ENCODE data around the gene SNX32.
"Not testable (repeated sequence)": the region's sequence is repeated elsewhere in the genome, so short reads cannot be mapped to it uniquely, and the experiment has no call there.

Gene SNX32

DNA sequence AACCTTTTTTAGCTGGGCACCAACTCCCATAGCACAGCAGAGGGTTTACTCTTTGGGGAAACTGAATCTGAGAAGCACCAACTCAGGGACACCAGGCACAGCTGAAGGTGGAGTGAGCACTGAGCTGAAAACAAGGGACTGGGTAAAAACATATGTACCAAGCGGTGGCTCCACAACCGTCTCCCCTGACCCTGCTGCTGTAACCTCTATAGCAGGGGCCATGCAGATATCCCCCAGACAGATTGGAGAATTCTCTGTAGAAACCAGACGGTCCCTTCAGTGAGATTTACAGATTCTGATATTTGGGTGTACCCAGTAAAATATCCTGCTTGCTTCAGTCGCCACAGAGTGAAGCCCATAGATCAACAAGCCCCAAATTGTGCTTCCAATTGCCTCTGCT lies 4.3 kb upstream of the SNX32 start:
- DNase-seq: no peak

GRCh38 chr11:65832231-65832630 lies 1.5 kb upstream of the SNX32 start:
- not testable (repeated sequence) for DNase-seq

GRCh38 chr11:65834202-65834601 lies 439 bp downstream of the SNX32 start:
- no peak for DNase-seq

GRCh38 chr11:65842144-65842543 lies 8.4 kb downstream of the SNX32 start:
- DNase-seq: no peak

- no peak for DNase-seq
Observed at GRCh38 chr11:65843811-65844210, 10.0 kb downstream of the SNX32 start.

- DNase-seq: no peak
Observed at GRCh38 chr11:65844231-65844872, 10.6 kb downstream of the SNX32 start.

DNA sequence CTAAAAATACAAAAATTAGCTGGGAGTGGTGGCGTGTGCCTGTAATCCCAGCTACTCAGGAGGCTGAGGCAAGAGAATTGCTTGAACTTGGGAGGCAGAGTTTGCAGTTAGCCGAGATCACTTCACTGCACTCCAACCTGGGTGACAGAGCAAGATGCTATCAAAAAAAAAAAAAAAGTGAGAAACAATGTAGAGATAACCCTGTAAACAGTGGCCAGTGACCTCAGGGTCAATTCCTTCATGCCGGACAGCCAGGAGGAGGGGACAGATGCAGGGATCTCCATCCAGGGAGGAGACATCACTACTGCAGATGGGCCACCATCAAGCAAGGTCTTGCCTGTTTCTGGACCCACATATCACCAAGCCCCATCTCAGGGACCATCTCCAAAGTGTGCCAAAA lies 14.0 kb downstream of the SNX32 start:
- DNase-seq: peak; percentile 32

DNA sequence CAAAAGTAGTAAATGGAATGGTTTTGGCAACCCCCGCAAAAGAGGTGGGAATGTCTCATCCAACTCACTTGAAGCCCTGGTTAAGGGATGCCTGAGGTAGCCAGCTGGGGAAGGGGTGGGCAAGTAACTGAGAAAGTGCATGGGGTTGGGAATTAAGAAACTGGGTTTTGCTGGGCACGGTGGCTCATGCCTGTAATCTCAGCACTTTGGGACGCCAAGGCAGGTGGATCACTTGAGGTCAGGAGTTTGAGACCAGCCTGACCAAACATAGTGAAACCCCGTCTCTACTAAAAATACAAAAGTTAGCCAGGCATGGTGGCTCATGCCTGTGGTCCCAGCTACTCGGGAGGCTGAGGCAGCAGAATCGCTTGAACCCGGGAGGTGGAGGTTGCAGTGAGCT lies 14.9 kb downstream of the SNX32 start:
- DNase-seq: not testable (repeated sequence)

DNA sequence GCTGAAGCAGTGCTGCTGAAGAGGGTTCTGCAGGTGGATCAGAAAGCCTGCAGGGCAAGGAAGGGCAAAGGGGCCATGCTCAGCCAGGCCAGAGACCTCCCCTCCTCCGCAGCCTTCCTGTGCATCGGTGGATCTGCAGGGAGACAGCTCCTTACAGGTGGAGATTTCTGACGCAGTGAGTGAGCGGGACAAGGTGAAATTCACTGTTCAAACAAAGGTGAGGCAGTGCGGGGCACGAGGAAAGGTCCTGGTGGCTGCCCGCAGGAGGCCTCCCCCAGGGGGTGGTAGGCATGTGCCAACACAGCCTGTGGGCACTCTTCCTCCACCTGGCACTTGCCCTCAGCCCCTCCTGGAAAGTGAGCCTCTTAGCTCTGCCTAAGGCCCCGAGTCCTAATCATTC lies 15.6 kb downstream of the SNX32 start:
- peak; percentile 73 for DNase-seq

DNA sequence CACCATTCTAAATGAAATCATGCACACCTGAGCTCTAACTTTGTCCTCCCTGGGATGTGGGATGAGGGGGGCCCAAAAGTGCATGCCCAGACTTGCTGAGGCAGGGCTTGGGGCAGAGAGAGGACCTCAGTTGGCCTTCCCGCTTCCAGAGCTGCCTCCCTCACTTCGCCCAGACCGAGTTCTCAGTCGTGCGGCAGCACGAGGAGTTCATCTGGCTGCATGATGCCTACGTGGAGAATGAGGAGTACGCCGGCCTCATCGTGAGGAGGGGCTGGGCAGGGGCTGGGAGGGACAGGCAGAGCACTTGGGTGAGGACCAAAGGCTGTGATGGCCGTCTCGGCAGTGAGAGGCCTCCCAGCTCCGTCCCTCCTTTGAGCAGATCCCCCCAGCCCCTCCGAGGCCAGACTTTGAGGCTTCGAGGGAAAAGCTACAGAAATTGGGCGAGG lies 16.0 kb downstream of the SNX32 start:
- DNase-seq: peak; percentile 70

DNA sequence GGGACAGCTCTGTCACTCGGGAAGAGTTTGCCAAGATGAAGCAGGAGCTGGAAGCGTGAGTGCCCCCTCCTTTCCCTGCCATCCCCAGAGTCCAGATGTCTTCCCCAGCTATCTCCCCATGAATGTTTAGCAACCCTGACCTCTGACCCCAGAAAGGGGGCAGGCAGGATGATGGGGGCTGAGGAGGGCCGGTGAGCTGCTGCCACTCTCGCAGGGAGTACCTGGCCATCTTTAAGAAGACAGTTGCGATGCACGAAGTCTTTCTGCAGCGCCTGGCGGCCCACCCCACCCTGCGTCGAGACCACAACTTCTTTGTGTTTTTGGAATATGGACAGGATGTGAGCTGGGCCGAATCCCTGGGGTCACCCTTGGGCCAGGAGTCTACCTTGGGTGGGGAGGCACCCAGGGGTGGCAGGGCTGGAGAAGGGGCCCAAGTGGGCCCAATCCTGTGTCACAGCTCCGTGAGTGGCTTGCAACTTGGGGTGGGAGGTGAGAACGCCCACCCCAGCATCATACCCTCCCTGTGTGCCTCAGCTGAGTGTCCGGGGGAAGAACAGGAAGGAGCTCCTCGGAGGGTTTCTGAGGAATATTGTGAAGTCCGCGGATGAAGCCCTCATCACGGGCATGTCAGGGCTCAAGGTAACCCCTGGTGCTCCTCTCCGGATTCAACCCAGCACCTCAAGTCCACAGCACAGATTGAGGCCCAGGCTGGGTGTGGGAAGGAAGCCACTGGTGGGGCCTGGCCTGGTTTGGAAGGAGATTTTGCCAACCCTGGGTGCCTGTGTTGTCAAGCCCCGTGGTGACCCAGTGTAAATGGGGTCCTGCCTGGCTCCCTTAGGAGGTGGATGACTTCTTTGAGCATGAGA lies 16.7 kb downstream of the SNX32 start:
- peak; percentile 56 for DNase-seq

DNA sequence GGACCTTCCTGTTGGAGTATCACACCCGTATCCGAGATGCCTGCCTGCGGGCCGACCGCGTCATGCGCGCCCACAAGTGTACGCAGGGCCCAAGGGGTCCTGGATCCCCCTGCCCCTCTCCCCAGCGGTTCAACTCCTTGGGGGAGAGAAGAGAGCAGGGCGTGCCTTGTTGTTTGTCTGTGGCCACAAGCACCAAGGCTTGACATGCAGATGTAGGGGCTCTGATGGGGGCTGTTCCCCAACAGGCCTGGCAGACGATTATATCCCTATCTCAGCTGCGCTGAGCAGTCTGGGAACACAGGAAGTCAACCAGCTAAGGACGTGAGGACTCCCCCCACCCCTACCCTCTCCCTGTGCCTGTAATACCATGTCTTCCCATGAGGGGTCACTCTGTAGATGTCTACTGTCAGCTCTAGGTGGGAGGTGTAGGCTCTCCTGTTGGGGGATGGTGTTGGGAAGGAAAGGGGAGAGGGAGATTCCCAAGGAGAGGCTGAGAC lies 17.4 kb downstream of the SNX32 start:
- DNase-seq: peak; percentile 86

GRCh38 chr11:65851811-65852507 lies 18.2 kb downstream of the SNX32 start:
- DNase-seq: peak; percentile 49

GRCh38 chr11:65852508-65853245 lies 18.9 kb downstream of the SNX32 start:
- peak; percentile 51 for DNase-seq

- DNase-seq: peak; percentile 43
Observed at GRCh38 chr11:65853246-65853979, 19.6 kb downstream of the SNX32 start.

DNA sequence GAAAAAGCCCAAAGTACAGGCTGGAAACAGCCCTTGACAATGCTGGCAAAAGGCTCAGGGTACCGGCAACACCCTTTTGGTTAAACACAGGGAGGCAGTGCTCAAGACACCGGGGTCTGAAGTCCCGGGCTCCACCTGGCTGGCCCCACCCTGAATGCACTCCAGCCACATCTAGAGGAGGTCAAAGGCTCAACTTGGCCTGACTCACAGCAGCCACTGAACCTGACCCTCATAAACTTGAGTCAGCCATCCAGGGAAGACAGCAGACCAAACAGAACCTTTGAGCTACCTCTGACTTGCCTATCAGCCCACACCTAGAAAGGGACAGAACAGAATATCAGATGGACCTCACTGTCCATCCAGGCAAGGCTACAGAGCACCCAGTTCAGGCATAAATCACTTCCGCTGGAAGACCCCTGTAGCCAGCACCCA lies 20.4 kb downstream of the SNX32 start:
- DNase-seq: peak; percentile 35

DNA sequence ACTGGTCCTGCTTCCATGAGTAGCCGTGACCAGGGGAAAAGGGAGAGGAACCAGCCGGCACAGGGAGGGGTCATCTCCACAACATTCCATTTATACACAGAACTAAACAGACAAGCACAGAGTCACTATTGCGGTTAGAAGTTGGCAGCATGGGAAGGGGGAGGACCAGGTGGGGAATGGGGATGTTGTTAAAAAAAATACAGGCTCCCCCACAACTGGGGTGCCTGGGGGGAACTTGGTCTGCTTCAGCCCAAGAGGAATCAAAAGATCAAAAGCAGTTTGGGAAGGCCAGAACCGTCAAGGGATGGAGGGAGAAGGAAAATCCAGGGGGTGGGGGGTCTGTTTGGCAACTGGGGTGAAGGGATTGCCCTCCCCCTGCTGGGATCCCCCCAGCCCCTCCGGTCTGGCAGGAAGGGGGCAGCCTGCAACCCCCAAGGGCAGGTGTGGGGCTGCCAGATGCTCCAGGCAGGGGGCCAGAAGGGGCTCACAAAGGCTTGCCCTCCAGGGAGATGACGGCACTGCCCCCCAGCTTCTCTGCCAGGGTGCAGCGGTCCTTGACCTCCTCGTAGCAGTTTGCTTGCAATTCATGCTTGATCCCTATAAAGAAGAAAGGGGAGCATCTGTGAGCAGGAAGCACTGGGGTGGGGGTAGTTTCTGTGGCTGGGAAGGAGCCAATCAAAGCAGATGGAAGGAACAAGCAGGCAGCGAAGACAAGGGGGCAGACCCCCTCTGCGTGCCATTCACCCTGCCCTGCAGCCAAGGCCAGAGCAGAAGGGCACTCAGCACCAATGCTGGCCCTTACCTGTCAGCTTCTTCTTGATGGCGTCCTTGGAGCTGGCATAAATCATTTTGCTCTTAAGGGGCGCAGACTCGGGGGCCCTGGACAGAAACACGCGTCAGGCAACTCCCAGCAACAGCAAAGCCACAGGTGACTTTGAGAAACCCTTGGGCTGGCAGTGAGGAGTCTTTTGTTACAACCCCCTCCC lies 21.4 kb downstream of the SNX32 start:
- DNase-seq: peak; percentile 18

DNA sequence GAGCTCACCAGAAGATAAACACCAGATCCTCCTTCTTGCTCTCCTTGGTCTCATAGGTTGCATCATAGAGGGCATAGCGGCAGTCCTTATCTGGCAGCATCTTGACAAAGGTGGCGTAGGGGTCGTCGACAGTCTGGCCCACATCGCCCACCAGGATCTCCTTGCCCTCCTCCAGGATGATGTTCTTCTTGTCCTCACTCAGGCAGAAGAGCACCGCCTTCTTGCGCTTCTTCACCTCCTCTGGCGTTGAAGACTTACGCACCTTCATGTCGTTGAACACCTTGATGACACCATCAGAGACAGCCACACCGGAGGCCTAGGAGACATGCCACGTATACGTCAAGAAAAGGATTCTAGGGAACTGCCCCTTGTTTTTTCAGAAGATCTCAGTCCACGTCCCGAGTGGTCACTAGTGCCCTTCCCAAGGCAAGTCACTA lies 22.2 kb downstream of the SNX32 start:
- no peak for DNase-seq

DNA sequence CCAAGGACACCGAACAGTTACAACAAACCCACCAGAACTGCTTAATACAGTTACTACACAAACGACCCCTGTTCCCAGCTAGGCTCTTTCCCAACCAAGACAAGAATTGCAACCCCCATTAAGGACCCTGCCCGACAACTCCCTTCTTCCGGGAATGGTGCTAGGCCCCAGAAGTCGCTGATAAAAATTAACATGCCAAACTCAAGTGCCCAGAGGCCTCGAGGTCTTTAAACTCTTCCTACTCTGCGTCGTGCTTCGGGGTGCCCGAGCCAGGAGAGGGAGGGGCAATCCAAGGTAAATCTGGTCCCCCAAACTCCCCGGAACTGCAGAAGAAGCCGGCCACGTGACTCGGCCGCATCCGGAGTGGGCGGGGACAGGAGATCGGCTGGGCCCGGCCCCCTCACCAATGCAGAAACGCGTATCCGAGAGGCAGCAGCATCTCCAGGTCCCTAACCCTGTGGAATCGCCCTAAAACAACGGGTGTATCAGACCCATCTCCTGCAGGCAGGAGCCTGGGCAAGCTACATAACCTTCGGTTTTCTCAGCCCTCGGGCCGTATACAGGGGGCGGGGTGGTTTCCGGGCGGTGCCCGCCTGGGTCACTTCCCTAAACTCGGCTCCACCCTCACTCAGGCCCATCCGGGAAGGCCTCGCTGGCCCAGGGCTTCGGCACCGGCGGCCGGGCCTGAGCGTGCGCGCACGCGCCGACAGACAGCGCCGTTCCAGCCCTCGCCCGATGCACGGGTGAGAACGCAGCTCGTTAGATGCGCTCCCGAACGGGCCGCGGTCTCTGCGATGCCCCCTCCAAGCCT lies 23.1 kb downstream of the SNX32 start:
- peak; percentile 85 for DNase-seq

GRCh38 chr11:65857500-65857852 lies 23.7 kb downstream of the SNX32 start:
- DNase-seq: no peak
